GM18951 (cell line): Measurements from ENCODE around the gene MACROD2.
"Not testable (repeated sequence)": the region's sequence is repeated elsewhere in the genome, so short reads cannot be mapped to it uniquely, and the experiment has no call there.

Source experiments
- POLR2A ChIP-seq: IDR thresholded peaks from 4 replicates; pipeline ENCODE4 v1.6.1; 2011; ENCODE audit warnings: mild to moderate bottlenecking; ENCODE audit not compliant: insufficient read length, insufficient read depth; ENCODE audit errors: extremely low read depth
- in situ Hi-C: fragments of 300-500 bp; cut with MboI; formaldehyde crosslinking; loops from one replicate; pipeline ENCODE4 v1.12.0; 2022; ENCODE audit warnings: low sequenced_read_pairs, mixed read lengths, inconsistent platforms; ENCODE audit not compliant: unreplicated experiment

The MACROD2 gene

DNA sequence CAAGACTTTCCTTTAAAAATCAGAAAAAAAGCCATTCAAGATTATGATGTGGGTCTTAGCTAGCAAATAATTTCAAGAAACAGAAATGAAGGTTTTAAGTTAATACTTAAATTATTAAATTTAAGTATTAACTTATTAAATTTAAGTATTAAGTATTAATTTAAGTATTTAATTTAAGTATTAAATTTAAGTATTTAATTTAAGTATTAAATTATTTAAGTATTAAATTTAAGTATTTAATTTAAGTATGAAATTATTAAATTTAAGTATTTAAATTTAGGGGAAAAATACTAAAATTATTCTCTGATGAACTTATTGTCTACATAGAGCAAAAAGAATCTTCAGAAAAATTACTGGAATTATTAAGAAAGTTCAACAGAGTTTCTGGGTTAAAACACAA is 1171.4 kb downstream of the MACROD2 start:
- no peak for TF ChIP-seq POLR2A
- in situ Hi-C loops = no loop called here

DNA sequence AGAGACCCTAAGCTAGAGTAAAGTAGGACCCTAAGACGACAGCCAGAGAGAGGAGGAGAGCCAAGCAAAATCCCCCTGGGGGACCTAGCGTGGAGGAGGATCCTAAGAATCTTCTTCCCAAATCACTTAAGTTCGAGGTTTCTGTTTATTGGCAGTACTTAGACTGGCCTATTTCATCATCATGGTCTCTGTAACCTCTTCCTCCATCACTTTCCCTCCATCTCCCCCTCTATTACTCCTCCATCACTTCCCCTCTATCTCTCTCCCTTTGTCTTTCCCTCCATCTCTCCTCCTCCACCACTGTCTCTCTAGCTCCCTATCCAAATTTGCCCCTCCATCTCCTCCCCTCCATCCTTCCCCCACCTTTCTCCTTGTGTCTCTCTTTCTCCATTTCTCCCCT is 1175.7 kb downstream of the MACROD2 start:
- in situ Hi-C loops = no loop called here
- no peak for TF ChIP-seq POLR2A

DNA sequence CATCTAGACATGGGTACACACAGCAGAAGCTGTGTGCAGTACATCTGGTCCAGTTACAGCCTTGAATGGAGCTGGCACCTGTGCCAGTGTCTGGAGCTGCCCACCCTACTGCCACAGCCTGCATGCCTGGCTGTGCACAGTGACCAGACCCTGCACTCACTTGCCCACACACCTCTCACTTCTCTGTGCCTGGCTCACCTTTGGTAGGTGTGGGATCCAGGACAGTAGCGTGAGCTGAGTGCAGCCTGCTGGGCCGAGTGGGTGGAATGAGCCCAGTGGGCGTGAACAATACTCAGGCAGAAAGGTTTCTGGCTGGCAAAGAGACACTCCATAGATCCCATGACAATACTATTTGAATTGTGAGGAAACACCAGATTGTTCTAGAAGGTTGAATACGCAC is 1181.6 kb downstream of the MACROD2 start:
- no peak for TF ChIP-seq POLR2A
- in situ Hi-C loops = no loop called here

DNA sequence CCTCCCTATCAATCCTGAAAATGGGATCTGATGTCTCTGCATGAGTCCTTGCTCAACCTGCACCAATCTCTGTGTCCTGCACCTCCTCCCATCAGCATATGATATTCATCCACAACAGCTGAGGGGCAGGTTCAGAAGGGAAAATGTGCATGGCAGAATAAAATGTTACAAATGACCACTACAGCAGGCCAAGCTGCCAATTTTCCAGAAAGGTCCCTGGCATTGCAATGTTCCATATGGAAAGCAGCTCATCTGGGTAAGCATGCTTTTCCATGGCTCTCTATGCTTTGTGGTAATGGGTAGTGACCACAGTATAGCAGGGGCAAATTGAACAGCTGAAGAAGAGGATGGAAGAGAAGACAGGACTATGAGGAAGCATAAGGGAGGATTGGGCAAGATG is 1183.3 kb downstream of the MACROD2 start:
- in situ Hi-C loops = no loop called here
- no peak for TF ChIP-seq POLR2A

DNA sequence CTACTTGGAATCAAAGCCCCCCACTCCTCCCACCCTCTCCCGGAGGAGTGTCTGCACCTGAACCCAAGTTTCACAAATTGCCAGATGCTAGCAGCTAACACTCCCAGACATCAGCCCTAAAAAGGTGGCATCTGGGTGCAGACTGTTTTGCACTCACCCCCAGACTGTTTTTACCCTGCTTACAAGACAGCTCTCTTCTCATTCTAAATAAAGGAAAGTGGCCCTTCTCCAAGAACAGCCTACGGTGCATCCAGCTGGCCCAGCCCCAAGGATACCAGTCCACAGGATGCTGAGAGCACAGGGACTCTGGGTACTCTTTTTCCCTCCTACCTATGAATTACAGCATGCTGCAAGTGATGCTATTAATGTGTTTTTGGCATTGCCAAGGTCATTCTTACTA is 1184.1 kb downstream of the MACROD2 start:
- TF ChIP-seq POLR2A = no peak
- in situ Hi-C loops = no loop called here

DNA sequence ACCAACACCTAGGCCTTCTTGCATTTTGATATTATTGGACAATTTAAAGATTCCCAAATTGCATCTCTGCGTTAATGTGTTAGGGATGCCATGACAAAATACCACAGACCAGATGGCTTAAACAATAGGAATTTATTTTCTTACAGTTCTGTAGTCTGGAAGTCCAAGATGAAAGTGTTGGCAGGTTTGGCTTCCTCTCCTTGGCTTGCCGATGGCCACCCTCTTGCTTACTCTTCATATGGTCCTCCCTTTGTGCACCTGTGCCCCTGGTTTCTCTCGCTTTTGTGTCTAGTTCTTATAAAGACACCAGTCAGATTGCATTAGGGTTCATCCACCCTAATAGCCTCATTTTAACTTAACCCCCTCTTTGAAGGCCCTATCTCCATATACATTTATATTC is 1184.5 kb downstream of the MACROD2 start:
- no peak for TF ChIP-seq POLR2A
- in situ Hi-C loops = no loop called here

DNA sequence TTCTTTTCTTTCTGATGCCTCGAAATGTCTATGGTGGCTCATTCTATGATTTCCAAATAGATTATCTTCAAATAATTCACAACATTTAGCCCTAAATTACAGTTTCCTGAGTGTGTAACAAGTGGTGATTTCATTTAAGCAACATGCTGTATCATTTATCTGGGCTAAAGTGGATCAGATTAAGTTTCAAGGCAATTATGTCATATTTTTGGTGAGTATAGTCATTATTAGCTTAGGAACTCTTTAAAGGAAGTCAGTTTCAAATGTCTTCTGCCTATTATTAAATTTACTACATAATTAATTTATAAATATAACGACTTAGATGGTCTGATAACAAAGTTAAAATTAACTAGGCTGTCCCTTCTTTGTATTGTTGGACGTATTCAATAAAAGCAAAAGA is 1190.0 kb downstream of the MACROD2 start:
- no peak for TF ChIP-seq POLR2A
- in situ Hi-C loops = no loop called here

DNA sequence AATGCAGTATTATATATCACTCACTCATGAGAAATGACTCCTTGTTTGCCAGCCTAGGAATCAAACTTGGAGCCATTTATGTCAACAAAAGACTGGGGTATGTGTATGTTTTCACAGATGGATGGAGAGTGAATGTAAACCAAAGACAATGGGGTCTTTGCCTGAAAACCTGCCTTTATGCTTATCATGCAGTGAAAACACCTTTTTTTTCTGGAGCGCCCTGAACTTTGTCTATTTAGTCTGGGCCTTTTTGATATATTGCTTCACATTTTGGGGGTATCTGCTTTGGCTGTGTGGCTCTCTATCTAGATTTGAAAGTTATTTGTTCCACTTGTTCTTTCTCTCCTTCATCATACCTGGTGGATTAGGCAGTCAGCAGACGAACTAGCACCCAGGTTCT is 1190.6 kb downstream of the MACROD2 start:
- TF ChIP-seq POLR2A = no peak
- in situ Hi-C loops = no loop called here

DNA sequence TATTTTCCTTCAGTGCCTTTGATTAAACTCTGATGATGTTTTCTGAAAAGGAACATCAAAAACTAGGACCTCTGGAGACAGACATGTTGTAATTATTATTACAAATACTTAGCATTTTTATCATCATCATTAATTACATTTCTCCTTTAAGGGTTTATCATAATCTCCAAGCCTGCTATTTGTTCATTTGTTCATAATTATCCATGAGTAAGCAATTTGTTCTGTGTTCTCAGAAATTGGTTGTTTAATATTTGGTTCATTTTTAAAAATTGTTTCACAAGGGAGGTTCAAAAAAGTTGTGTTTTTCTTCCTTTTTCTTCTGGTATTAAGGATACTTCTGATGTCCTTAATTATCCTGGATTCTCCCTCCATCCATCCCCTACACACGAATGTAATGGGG is 1192.3 kb downstream of the MACROD2 start:
- TF ChIP-seq POLR2A = no peak
- in situ Hi-C loops = no loop called here

DNA sequence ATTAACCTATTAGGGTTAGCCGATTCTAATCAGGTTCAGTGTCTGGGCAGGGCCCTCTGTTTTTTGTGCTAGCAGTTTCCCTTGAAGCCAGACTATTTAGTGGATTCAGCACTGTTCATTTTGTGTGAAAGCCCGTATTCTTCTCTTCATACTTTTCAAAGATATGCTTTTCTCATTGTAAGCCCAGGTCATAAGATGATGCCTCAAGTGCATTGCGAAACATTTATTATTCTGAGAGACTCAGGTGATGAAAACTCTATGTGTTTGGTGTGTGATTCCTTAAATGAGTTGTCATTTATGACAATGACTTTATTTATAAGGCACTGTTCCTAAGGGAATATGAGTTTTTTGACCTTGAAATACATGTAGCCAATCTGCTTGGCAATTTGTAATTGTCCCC is 1193.1 kb downstream of the MACROD2 start:
- in situ Hi-C loops = no loop called here
- no peak for TF ChIP-seq POLR2A

DNA sequence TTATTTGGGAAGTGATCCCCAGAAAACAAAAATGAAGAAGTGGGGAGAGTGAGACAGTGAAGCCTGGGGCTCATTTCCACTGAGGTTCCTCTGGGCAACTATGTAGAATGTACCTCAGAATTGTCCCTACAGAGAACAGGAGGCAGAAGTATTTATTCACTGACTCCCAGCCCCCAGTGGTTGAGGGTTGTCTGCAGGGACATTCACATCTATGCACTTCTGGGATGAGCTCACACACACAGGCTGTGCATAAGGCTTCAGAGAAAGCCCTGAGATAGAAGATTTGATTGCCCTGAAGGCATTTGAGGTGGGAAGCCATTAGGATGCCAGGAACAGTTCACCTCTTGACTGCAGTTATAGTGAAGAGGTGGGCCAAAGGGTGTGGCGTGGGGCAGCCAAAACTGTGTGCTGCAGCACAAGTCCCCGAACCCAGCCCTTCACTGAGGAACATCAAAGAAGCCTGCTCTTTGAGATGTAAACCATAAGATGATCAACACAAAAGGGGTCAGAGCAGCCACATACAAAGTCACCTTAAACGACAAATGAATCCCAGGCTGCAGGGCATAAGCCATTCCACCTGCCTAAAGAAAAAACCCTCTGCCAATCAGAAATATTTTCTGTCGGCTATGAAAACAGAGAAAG is 1195.9 kb downstream of the MACROD2 start:
- in situ Hi-C loops = no loop called here
- no peak for TF ChIP-seq POLR2A

DNA sequence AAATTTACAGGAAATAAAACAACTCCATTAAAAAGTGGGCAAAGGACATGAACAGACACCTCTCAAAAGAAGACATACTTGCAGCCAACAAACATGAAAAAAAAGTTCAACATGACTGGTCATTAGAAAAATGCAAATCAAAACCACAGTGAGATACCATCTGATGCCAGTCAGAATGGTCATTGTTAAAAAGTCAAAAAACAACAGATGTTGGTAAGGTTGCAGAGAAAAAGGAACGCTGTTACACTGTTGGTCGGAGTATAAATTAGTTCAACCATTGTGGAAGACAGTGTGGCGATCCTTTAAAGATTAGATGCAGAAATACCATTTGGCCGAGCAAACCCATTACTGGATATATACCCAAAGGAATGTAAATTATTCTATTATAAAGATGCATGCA is 1200.1 kb downstream of the MACROD2 start:
- in situ Hi-C loops = no loop called here

DNA sequence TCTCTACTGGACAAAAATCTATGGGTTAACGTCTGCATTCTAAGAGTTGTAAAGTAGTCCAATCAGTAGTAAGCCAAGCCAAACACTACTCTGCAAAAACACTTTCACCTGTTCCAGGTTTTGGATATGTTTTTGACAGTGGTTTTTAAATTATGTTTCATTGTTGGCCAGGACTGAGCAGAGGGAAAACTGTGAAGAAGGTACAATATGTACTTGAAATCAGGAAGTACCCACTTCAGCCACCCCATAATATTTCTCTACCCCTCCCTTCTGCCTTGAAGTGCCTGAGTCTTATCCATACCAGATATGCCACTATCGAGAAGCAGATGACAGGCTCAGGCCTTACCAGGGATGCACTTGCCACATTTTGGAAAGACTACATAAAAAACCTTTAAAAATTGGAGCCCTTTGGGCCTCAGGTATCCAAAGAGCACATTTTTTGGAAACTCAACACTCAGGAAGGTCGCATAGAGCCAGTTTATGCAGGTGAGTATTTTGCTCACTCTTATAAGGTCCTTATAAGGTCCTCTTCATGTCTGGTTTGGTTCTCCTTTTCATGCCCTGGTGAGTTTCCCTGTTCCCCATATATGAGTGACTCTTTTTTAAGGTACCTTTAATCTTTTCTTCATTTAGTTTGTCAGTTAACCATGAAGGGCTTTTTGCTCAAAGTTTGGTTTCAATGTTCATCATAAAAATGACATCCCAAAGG is 1201.4 kb downstream of the MACROD2 start:
- in situ Hi-C loops = no loop called here
- no peak for TF ChIP-seq POLR2A

More for the DNA sequence above, 1200.1 kb downstream of the MACROD2 start:
- no peak for TF ChIP-seq POLR2A

DNA sequence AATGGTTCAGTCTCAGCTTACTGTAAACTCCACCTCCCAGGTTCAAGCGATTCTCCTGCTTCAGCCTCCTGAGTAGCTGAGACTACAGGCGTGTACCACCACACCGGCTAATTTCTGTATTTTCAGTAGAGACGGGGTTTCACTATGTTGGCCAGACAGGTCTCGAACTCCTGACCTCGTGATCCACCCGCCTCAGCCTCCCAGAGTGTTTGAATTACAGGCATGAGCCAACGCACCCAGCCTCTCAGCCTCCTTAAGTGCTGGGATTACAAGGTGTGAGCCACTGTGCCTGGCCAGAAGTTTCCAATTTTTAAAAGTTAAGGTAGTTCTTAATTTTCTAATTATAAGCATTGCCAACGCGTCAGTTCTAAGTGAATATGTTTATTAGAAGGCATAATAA is 1202.7 kb downstream of the MACROD2 start:
- in situ Hi-C loops = not testable (repeated sequence)
